ENCODE measurements around the gene KRTAP15-1.
A peak's percentile ranks its signal among the peaks of the same experiment; 100 is the strongest.

GRCh38 chr21:30444204-30444603 is 4.1 kb downstream of the KRTAP15-1 start:
- TF ChIP-seq CTCF (IDR thresholded peaks at IDR 0.05) (peak; percentile 6; the same call in 1 of the 2 replicates), ZFX (IDR thresholded peaks at IDR 0.05; ENCODE audit: borderline replicate concordance) (no peak)
